Neural cell (in vitro differentiated cells): ENCODE results near the gene LGI4.

Source experiments
- REST ChIP-seq: IDR thresholded peaks from 2 replicates; pipeline ENCODE4 v1.6.1; 2012; ENCODE audit warnings: borderline replicate concordance
- TF ChIP-seq, protein P1 (sequence below): fragments of 450-650 bp; IDR thresholded peaks from 2 replicates; pipeline ENCODE4 v1.5.1; 2014; ENCODE audit warnings: antibody characterized with exemption, mild to moderate bottlenecking, moderate library complexity; ENCODE audit not compliant: poor library complexity, severe bottlenecking

GRCh38 chr19:35125749-35126623 is 8.9 kb downstream of the LGI4 start:
- TF ChIP-seq, protein P1, sequence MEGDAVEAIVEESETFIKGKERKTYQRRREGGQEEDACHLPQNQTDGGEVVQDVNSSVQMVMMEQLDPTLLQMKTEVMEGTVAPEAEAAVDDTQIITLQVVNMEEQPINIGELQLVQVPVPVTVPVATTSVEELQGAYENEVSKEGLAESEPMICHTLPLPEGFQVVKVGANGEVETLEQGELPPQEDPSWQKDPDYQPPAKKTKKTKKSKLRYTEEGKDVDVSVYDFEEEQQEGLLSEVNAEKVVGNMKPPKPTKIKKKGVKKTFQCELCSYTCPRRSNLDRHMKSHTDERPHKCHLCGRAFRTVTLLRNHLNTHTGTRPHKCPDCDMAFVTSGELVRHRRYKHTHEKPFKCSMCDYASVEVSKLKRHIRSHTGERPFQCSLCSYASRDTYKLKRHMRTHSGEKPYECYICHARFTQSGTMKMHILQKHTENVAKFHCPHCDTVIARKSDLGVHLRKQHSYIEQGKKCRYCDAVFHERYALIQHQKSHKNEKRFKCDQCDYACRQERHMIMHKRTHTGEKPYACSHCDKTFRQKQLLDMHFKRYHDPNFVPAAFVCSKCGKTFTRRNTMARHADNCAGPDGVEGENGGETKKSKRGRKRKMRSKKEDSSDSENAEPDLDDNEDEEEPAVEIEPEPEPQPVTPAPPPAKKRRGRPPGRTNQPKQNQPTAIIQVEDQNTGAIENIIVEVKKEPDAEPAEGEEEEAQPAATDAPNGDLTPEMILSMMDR, result no peak
- TF ChIP-seq REST, result no peak
